H4 (cell line): ENCODE results near the gene MITF. TPM values are rescaled to one million over a fixed set of nuclear protein-coding genes. Genes with fewer than 3 reads are reported as not detected.

ENCODE experiments used
- DNase-seq: peaks from one replicate; pipeline ENCODE4 v3.0.0-alpha.2; 2015; ENCODE audit warnings: low spot score
- total RNA-seq: library from RNA; depleted of rRNA; stranded (reverse); fragments of >200 nt; shearing (Covaris generic); gene quantifications from 2 replicates; pipeline ENCODE4 v1.2.3, GENCODE V29; 2014

MITF gene
- total RNA-seq, 1 experiment from 2014 or later, result 5.1 TPM

GRCh38 chr3:69761896-69762767 lies 22.9 kb downstream of the MITF start:
- DNase-seq, result no peak

GRCh38 chr3:69762768-69763229 lies 23.5 kb downstream of the MITF start:
- no peak for DNase-seq

- DNase-seq, result no peak
These were observed 24.2 kb downstream of the MITF start for GRCh38 chr3:69763458-69763857.

GRCh38 chr3:69764121-69764741 lies 25.0 kb downstream of the MITF start:
- DNase-seq, result no peak

GRCh38 chr3:69764861-69765260 lies 25.6 kb downstream of the MITF start:
- peak; percentile 26 for DNase-seq

- DNase-seq, result no peak
These were observed 27.4 kb downstream of the MITF start for GRCh38 chr3:69766638-69767037.

- DNase-seq, result no peak
These were observed 28.3 kb downstream of the MITF start for GRCh38 chr3:69767571-69767970.

- no peak for DNase-seq
These were observed 29.2 kb downstream of the MITF start for GRCh38 chr3:69768438-69768837.

GRCh38 chr3:69770219-69770618 lies 31.0 kb downstream of the MITF start:
- DNase-seq, result no peak

GRCh38 chr3:69770976-69771634 lies 31.8 kb downstream of the MITF start:
- no peak for DNase-seq

- no peak for DNase-seq
These were observed 33.0 kb downstream of the MITF start for GRCh38 chr3:69772152-69772867.

- no peak for DNase-seq
These were observed 34.8 kb downstream of the MITF start for GRCh38 chr3:69774029-69774428.

GRCh38 chr3:69775751-69776150 lies 36.5 kb downstream of the MITF start:
- DNase-seq, result no peak

- no peak for DNase-seq
These were observed 37.0 kb downstream of the MITF start for GRCh38 chr3:69776289-69776688.

- no peak for DNase-seq
These were observed 37.8 kb downstream of the MITF start for GRCh38 chr3:69776920-69777581.

- DNase-seq, result no peak
These were observed 38.3 kb downstream of the MITF start for GRCh38 chr3:69777582-69777967.

- DNase-seq, result no peak
These were observed 42.3 kb downstream of the MITF start for GRCh38 chr3:69781593-69781992.

- DNase-seq, result peak; percentile 79
These were observed 45.8 kb downstream of the MITF start for GRCh38 chr3:69784954-69785514.

- no peak for DNase-seq
These were observed 46.6 kb downstream of the MITF start for GRCh38 chr3:69785769-69786320.

GRCh38 chr3:69786854-69787253 lies 47.6 kb downstream of the MITF start:
- DNase-seq, result no peak
